Suprapubic skin (tissue), 4 donors: ENCODE results near the gene MUC5B. TPM values are rescaled to one million over a fixed set of nuclear protein-coding genes. Genes with fewer than 3 reads are reported as not detected.

Source experiments
- DNase-seq, 2 donors: peaks; one replicate each; pipeline ENCODE4 v3.0.0-alpha.2; 2019; ENCODE audit warnings: low spot score in 2 of 2
- H3K27ac ChIP-seq: fragments of 200-600 bp; sonication (generic); one replicate; pipeline ENCODE4 v1.5.1; 2019
- H3K27me3 ChIP-seq: fragments of 200-600 bp; sonication (generic); one replicate; pipeline ENCODE4 v1.5.1; 2019
- H3K36me3 ChIP-seq: fragments of 200-600 bp; sonication (generic); one replicate; pipeline ENCODE4 v1.5.1; 2019
- H3K4me1 ChIP-seq: fragments of 200-600 bp; sonication (generic); one replicate; pipeline ENCODE4 v1.5.1; 2019
- H3K4me3 ChIP-seq: fragments of 200-600 bp; sonication (generic); one replicate; pipeline ENCODE4 v1.5.1; 2019; ENCODE audit warnings: mild to moderate bottlenecking
- H3K9me3 ChIP-seq: fragments of 200-600 bp; sonication (generic); one replicate; pipeline ENCODE4 v1.5.1; 2019
- CTCF ChIP-seq, 2 donors: fragments of 200-600 bp in 1 of 2; fragments of 450-650 bp in 1 of 2; sonication (generic) in 1 of 2; IDR thresholded peaks; one replicate each; pipeline ENCODE4 v1.5.1; 2016 to 2019; ENCODE audit warnings: antibody characterized with exemption in 2 of 2, mild to moderate bottlenecking in 1 of 2, moderate library complexity in 1 of 2
- EP300 ChIP-seq: sonication (generic); formaldehyde crosslinking; IDR thresholded peaks from one replicate; pipeline ENCODE4 v1.6.1; 2017; ENCODE audit warnings: antibody characterized with exemption
- POLR2A ChIP-seq, 2 donors: fragments of 450-650 bp; IDR thresholded peaks; one replicate each; pipeline ENCODE4 v1.6.1; 2017; ENCODE audit warnings: antibody characterized with exemption in 2 of 2, mild to moderate bottlenecking in 2 of 2, moderate library complexity in 2 of 2
- POLR2AphosphoS5 ChIP-seq, 3 donors: sonication (generic); formaldehyde crosslinking; IDR thresholded peaks; one replicate each; pipeline ENCODE4 v1.6.1; 2017; ENCODE audit warnings: antibody characterized with exemption in 3 of 3
- WGBS: methylation state at CpG from one replicate; pipeline ENCODE4 v1.1.5; 2018; 5-methylcytosine and 5-hydroxymethylcytosine counted together
- total RNA-seq, 4 donors: library from RNA; depleted of rRNA; stranded (reverse); fragments of >200 nt; gene quantifications; one replicate each; pipeline ENCODE4 v1.1.0, GENCODE V29; 2016

MUC5B gene
- total RNA-seq, 4 donors from 2014 or later, result 0.08 to 0.34 (median 0.13) TPM

GRCh38 chr11:1202154-1202775, 20.6 kb upstream of the MUC5B start:
- DNase-seq, result peak; percentile 54 to 71
- Histone ChIP-seq H3K4me3 (no peak overlapping the region), H3K27me3 (peaks cover 85% of the 10 kb centered on the region), H3K9me3 (no peaks in the 10 kb centered on the region), H3K4me1 (peaks cover 21% of the 10 kb centered on the region), H3K36me3 (no peaks in the 10 kb centered on the region), H3K27ac (no peak overlapping the region)
- 18% methylated on average over 11 of the region's 18 CpGs for WGBS
- TF ChIP-seq EP300 (no peak), POLR2A (IDR thresholded peaks at IDR 0.05) (no peak), POLR2AphosphoS5 (IDR thresholded peaks at IDR 0.05) (no peak), CTCF (IDR thresholded peaks at IDR 0.05) (no peak)

GRCh38 chr11:1202776-1203504, 19.9 kb upstream of the MUC5B start:
- Histone ChIP-seq H3K9me3 (no peaks in the 10 kb centered on the region), H3K4me3 (no peak overlapping the region), H3K36me3 (no peaks in the 10 kb centered on the region), H3K27ac (no peak overlapping the region), H3K27me3 (peaks cover 78% of the 10 kb centered on the region), H3K4me1 (peaks cover 21% of the 10 kb centered on the region)
- peak; percentile 64 to 80 for DNase-seq
- TF ChIP-seq CTCF (IDR thresholded peaks at IDR 0.05) (peak; percentile 67 to 97), POLR2AphosphoS5 (IDR thresholded peaks at IDR 0.05) (no peak), POLR2A (IDR thresholded peaks at IDR 0.05) (no peak), EP300 (no peak)
- no CpG with 5 or more reads among the region's 32 CpGs for WGBS

GRCh38 chr11:1203505-1204271, 19.2 kb upstream of the MUC5B start:
- WGBS, result 20% methylated on average over 1 of the region's 30 CpGs
- no peaks in the 10 kb centered on the region for H3K36me3 ChIP-seq

GRCh38 chr11:1204381-1205101, 18.3 kb upstream of the MUC5B start:
- peaks cover 14% of the 10 kb centered on the region for H3K4me1 ChIP-seq
- TF ChIP-seq POLR2A (IDR thresholded peaks at IDR 0.05) (no peak), POLR2AphosphoS5 (IDR thresholded peaks at IDR 0.05) (no peak), CTCF (IDR thresholded peaks at IDR 0.05) (no peak), EP300 (no peak)
- no peak overlapping the region for H3K4me3 ChIP-seq
- 88% methylated on average over 10 of the region's 22 CpGs for WGBS
- H3K9me3 ChIP-seq, result no peaks in the 10 kb centered on the region
- peak; percentile 54 to 57 for DNase-seq
- peaks cover 62% of the 10 kb centered on the region for H3K27me3 ChIP-seq
- H3K27ac ChIP-seq, result no peak overlapping the region
- no peaks in the 10 kb centered on the region for H3K36me3 ChIP-seq

More at GRCh38 chr11:1203505-1204271, 19.2 kb upstream of the MUC5B start:
- Histone ChIP-seq H3K4me1 (peaks cover 21% of the 10 kb centered on the region), H3K27ac (no peak overlapping the region), H3K27me3 (peaks cover 70% of the 10 kb centered on the region), H3K4me3 (no peak overlapping the region), H3K9me3 (no peaks in the 10 kb centered on the region)
- DNase-seq, result peak; percentile 61 to 76
- TF ChIP-seq EP300, result no peak
- no peak for TF ChIP-seq POLR2AphosphoS5 (IDR thresholded peaks at IDR 0.05)
